Osteoblast (primary cell): ENCODE results near the gene SLC17A9. TPM values are rescaled to one million over a fixed set of nuclear protein-coding genes. Genes with fewer than 3 reads are reported as not detected.

Experiments used
- DNase-seq: peaks from one replicate; pipeline ENCODE4 v3.0.0; 2011; ENCODE audit warnings: low spot score, mixed read lengths; ENCODE audit not compliant: insufficient read length; ENCODE audit errors: missing footprints
- H2AFZ ChIP-seq: 2 replicates; pipeline ENCODE4 v1.6.0; 2011; ENCODE audit warnings: mild to moderate bottlenecking, low read length
- H3K27ac ChIP-seq: 2 replicates; pipeline ENCODE4 v1.5.1; 2011; ENCODE audit warnings: mild to moderate bottlenecking, low read depth, low read length, moderate library complexity
- H3K27me3 ChIP-seq: 2 replicates; pipeline ENCODE4 v1.6.0; 2012; ENCODE audit warnings: mild to moderate bottlenecking, control low read depth, inconsistent platforms, low read length, moderate library complexity; ENCODE audit not compliant: insufficient read depth
- H3K36me3 ChIP-seq: 2 replicates; pipeline ENCODE4 v1.5.1; 2011; ENCODE audit warnings: mild to moderate bottlenecking, low read length, control low read depth, moderate library complexity; ENCODE audit not compliant: insufficient read depth
- H3K4me1 ChIP-seq: 2 replicates; pipeline ENCODE4 v1.5.1; 2011; ENCODE audit warnings: mild to moderate bottlenecking, low read length, control low read depth, moderate library complexity; ENCODE audit not compliant: insufficient read depth
- H3K4me2 ChIP-seq: 2 replicates; pipeline ENCODE4 v1.6.0; 2011; ENCODE audit warnings: mild to moderate bottlenecking, low read length; ENCODE audit not compliant: insufficient read depth
- H3K4me3 ChIP-seq: fragments of 200-600 bp; sonication (generic); 3 replicates; pipeline ENCODE4 v1.5.1; 2012; ENCODE audit warnings: mild to moderate bottlenecking, low read length, inconsistent platforms; ENCODE audit not compliant: insufficient read depth
- H3K79me2 ChIP-seq: 2 replicates; pipeline ENCODE4 v1.6.0; 2012; ENCODE audit warnings: mild to moderate bottlenecking, low read length, control low read depth, inconsistent platforms; ENCODE audit not compliant: insufficient read depth
- H3K9me3 ChIP-seq: 2 replicates; pipeline ENCODE4 v1.5.1; 2011; ENCODE audit warnings: low read depth, low read length, control low read depth
- H4K20me1 ChIP-seq: 2 replicates; pipeline ENCODE4 v1.6.0; 2012; ENCODE audit warnings: mild to moderate bottlenecking, low read length, control low read depth; ENCODE audit not compliant: insufficient read depth
- CTCF ChIP-seq: IDR thresholded peaks from 2 replicates; pipeline ENCODE4 v1.5.1; 2011; ENCODE audit warnings: mild to moderate bottlenecking, low read depth, low read length, moderate library complexity; ENCODE audit errors: extremely low read depth
- total RNA-seq: library from RNA; depleted of rRNA; stranded (reverse); fragments of >200 nt; gene quantifications from 2 replicates; pipeline ENCODE4 v1.2.3, GENCODE V29; 2012

SLC17A9 gene
- total RNA-seq, 1 donor: 6.5 TPM

- Histone ChIP-seq H3K27ac (no peak overlapping the region), H2AFZ (no peak overlapping the region), H3K4me1 (peaks cover 16% of the 10 kb centered on the region), H3K9me3 (no peaks in the 10 kb centered on the region), H3K4me3 (no peak overlapping the region), H3K79me2 (peaks cover 100% of the 10 kb centered on the region), H4K20me1 (peaks cover 89% of the 10 kb centered on the region), H3K27me3 (no peaks in the 10 kb centered on the region), H3K36me3 (peaks cover 7% of the 10 kb centered on the region), H3K4me2 (no peak overlapping the region)
- no peak for DNase-seq
- no peak for TF ChIP-seq CTCF
Observed at GRCh38 chr20:62918147-62918546, 34.4 kb upstream of the SLC17A9 start.

GRCh38 chr20:62918831-62919230 is 33.7 kb upstream of the SLC17A9 start:
- no peak overlapping the region for H2AFZ ChIP-seq
- peaks cover 3% of the 10 kb centered on the region for H3K36me3 ChIP-seq
- no peak for DNase-seq
- H3K27ac ChIP-seq: no peak overlapping the region
- H3K4me3 ChIP-seq: no peak overlapping the region
- no peaks in the 10 kb centered on the region for H3K27me3 ChIP-seq
- H3K4me2 ChIP-seq: no peak overlapping the region
- no peak for TF ChIP-seq CTCF
- H3K79me2 ChIP-seq: peaks cover 100% of the 10 kb centered on the region
- no peaks in the 10 kb centered on the region for H3K9me3 ChIP-seq
- peaks cover 21% of the 10 kb centered on the region for H3K4me1 ChIP-seq
- H4K20me1 ChIP-seq: peaks cover 95% of the 10 kb centered on the region

- peaks cover 100% of the 10 kb centered on the region for H3K79me2 ChIP-seq
- peaks cover 97% of the 10 kb centered on the region for H4K20me1 ChIP-seq
- H3K27ac ChIP-seq: no peak overlapping the region
Observed at GRCh38 chr20:62920039-62920645, 32.4 kb upstream of the SLC17A9 start.

More at GRCh38 chr20:62920039-62920645, 32.4 kb upstream of the SLC17A9 start:
- no peak for DNase-seq
- no peaks in the 10 kb centered on the region for H3K36me3 ChIP-seq
- peaks cover 29% of the 10 kb centered on the region for H3K4me1 ChIP-seq
- no peak for TF ChIP-seq CTCF
- H3K9me3 ChIP-seq: no peaks in the 10 kb centered on the region
- H3K4me2 ChIP-seq: peak overlapping the region; percentile 9
- no peak overlapping the region for H3K4me3 ChIP-seq
- no peak overlapping the region for H2AFZ ChIP-seq
- no peaks in the 10 kb centered on the region for H3K27me3 ChIP-seq
